NT2/D1 (cell line): ENCODE measurements around the gene ZCCHC8.
"Not testable (repeated sequence)": the region's sequence is repeated elsewhere in the genome, so short reads cannot be mapped to it uniquely, and the experiment has no call there.

Experiments used
- DNase-seq: peaks from one replicate; pipeline ENCODE4 v3.0.0-alpha.2; 2011; ENCODE audit warnings: low read depth, low spot score
- H3K27me3 ChIP-seq: 2 replicates; pipeline ENCODE4 v1.6.0; 2011; ENCODE audit warnings: mild to moderate bottlenecking; ENCODE audit not compliant: insufficient read length, insufficient read depth
- H3K36me3 ChIP-seq: 2 replicates; pipeline ENCODE4 v1.6.1; 2011; ENCODE audit warnings: mild to moderate bottlenecking, low read length, mixed read lengths; ENCODE audit not compliant: insufficient read depth, insufficient read length
- H3K4me1 ChIP-seq: 2 replicates; pipeline ENCODE4 v1.5.1; 2011; ENCODE audit not compliant: insufficient read depth, insufficient read length
- H3K4me3 ChIP-seq: 2 replicates; pipeline ENCODE4 v1.5.1; 2011; ENCODE audit warnings: low read depth; ENCODE audit not compliant: insufficient read length
- H3K9ac ChIP-seq: 2 replicates; pipeline ENCODE4 v1.6.0; 2011; ENCODE audit warnings: low read depth; ENCODE audit not compliant: insufficient read length
- H3K9me3 ChIP-seq: 2 replicates; pipeline ENCODE4 v1.5.1; 2011; ENCODE audit warnings: mild to moderate bottlenecking, low read length; ENCODE audit not compliant: insufficient read depth
- SUZ12 ChIP-seq: IDR thresholded peaks from 2 replicates; pipeline ENCODE4 v1.6.1; 2011; ENCODE audit not compliant: insufficient read length, insufficient read depth; ENCODE audit errors: extremely low read depth
- YY1 ChIP-seq: IDR thresholded peaks from 2 replicates; pipeline ENCODE4 v1.6.1; 2011; ENCODE audit not compliant: insufficient read length, insufficient read depth
- ZNF274 ChIP-seq: IDR thresholded peaks from 2 replicates; pipeline ENCODE4 v1.6.1; 2011; ENCODE audit warnings: mild to moderate bottlenecking, low read depth, low read length

ZCCHC8 gene

GRCh38 chr12:122454250-122454721 is 46.4 kb downstream of the ZCCHC8 start:
- no peaks in the 10 kb centered on the region for H3K27me3 ChIP-seq
- no peak overlapping the region for H3K9ac ChIP-seq
- DNase-seq, result no peak
- H3K4me1 ChIP-seq, result peaks cover 4% of the 10 kb centered on the region
- TF ChIP-seq SUZ12 (no peak), YY1 (no peak), ZNF274 (no peak)
- H3K9me3 ChIP-seq, result no peaks in the 10 kb centered on the region
- H3K4me3 ChIP-seq, result no peak overlapping the region
- no peaks in the 10 kb centered on the region for H3K36me3 ChIP-seq

DNA sequence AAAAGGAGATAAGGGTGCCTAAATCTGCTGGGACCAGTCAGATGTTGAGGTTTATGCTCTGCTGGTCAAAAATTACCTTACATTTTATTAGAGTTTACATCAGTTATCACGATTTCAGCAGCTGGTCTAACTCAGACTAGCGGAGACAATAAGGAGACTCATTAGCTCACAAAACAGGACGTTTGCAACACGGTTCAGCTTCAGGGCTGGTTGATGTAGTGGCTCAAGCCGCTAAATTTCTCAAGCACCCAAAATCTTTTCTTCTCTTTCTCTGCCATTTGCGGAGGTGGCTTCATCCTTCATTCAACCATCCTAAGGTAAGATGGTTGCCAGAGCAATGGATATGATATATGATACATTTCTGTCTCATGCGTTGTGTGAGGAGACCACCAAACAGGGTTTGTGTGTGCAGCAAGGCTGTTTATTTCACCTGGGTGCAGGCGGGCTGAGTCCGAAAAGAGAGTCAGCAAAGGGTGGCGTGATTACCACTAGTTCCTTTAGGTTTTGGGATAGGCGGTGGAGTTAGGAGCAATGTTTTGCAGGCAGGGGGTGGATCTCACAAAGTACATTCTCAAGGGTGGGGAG is 47.9 kb downstream of the ZCCHC8 start:
- Histone ChIP-seq H3K9me3 (no peaks in the 10 kb centered on the region), H3K9ac (no peak overlapping the region), H3K27me3 (no peaks in the 10 kb centered on the region), H3K36me3 (no peaks in the 10 kb centered on the region), H3K4me1 (peaks cover 4% of the 10 kb centered on the region), H3K4me3 (no peak overlapping the region)
- no peak for DNase-seq
- TF ChIP-seq SUZ12 (no peak), ZNF274 (no peak), YY1 (no peak)

DNA sequence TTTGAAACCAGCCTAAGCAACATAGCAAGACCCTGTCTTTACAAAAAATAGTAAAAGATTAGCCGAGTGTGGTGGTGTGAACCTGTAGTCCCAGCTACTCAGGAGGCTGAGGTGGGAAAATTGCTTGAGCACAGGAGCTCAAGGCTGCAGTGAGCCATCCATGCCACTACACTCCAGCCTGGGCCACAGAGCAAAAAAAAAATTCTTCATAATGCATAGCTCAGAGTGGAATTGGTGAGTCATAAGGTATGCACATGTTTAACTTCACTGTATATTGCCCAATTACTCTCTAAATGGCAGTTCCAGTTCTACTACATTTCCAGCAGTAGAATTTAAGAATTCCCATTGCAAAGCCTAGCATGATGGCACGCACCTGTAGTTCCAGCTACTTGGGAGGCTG is 51.4 kb downstream of the ZCCHC8 start:
- Histone ChIP-seq H3K4me1 (peaks cover 4% of the 10 kb centered on the region), H3K9me3 (no peaks in the 10 kb centered on the region), H3K27me3 (no peaks in the 10 kb centered on the region), H3K36me3 (no peaks in the 10 kb centered on the region), H3K4me3 (no peak overlapping the region), H3K9ac (no peak overlapping the region)
- no peak for TF ChIP-seq ZNF274
- no peak for TF ChIP-seq SUZ12
- TF ChIP-seq YY1, result no peak
- DNase-seq, result no peak

GRCh38 chr12:122447825-122448224 is 52.9 kb downstream of the ZCCHC8 start:
- not testable (repeated sequence) for H3K36me3 ChIP-seq, H3K9me3 ChIP-seq, H3K9ac ChIP-seq, DNase-seq, H3K27me3 ChIP-seq, H3K4me1 ChIP-seq, H3K4me3 ChIP-seq

DNA sequence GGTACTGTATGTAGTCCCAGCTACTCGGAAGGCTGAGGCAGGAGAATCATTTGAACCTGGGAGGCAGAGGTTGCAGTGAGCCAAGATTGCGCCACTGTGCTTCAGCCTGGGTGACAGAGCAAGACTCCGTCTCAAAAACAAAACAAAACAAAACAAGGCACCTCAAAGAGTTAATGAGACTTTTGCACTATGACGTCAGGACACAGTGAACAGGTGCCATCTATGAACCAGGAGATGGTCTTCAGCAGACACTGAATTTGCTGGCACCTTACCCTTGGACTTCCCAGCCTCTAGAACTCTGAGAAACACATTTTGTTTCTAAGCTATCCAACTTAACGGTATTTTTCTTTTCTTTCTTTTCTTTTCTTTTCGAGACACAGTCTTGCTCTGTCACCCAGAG is 54.3 kb downstream of the ZCCHC8 start:
- H3K27me3 ChIP-seq, H3K9me3 ChIP-seq, H3K9ac ChIP-seq, DNase-seq, H3K36me3 ChIP-seq, H3K4me3 ChIP-seq, H3K4me1 ChIP-seq: not testable (repeated sequence)

DNA sequence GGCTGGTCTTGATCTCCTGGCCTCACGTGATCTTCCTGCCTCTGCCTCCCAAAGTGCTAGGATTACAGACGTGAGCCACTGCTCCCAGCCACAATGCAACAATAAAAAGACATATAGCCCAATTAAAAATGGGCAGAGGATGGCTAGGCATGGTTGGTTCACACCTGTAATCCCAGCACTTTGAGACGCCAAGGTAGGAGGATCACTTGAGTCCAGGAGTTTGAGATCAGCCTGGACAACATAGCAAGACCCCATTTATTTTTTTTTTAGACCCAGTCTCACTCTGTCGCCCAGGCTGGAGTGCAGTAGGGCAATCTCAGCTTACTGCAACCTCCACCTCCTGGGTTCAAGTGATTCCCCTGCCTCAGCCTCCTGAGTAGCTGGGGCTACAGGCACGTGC is 56.7 kb downstream of the ZCCHC8 start:
- not testable (repeated sequence) for H3K9me3 ChIP-seq, H3K4me3 ChIP-seq, H3K9ac ChIP-seq, H3K27me3 ChIP-seq, DNase-seq, H3K4me1 ChIP-seq, H3K36me3 ChIP-seq

DNA sequence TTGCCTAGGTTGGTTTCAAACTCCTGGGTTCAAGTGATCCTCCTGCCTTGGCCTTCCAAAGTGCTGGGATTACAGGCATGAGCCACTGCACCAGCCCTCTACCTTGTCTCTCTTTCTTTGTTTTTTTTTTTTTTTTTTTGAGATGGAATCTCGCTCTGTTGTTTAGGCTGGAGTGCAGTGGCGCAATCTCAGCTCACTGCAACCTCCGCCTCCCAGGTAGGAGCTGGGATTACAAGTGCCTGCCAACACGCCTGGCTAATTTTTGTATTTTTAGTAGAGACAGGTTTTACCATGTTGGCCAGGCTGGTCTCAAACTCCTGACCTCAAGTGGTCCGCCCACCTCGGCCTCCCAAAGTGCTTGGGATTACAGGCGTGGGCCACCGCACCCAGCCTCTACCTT is 61.9 kb downstream of the ZCCHC8 start:
- H3K27me3 ChIP-seq, H3K36me3 ChIP-seq, H3K9ac ChIP-seq, H3K9me3 ChIP-seq, H3K4me3 ChIP-seq, DNase-seq, H3K4me1 ChIP-seq: not testable (repeated sequence)

GRCh38 chr12:122437656-122438121 is 63.0 kb downstream of the ZCCHC8 start:
- Histone ChIP-seq H3K36me3 (no peaks in the 10 kb centered on the region), H3K4me1 (no peaks in the 10 kb centered on the region), H3K9me3 (no peaks in the 10 kb centered on the region), H3K27me3 (no peaks in the 10 kb centered on the region), H3K9ac (no peak overlapping the region), H3K4me3 (no peak overlapping the region)
- no peak for TF ChIP-seq YY1
- TF ChIP-seq ZNF274, result no peak
- TF ChIP-seq SUZ12, result no peak
- DNase-seq, result no peak
